Glutamatergic neuron (in vitro differentiated cells): ENCODE measurements around the gene MYBBP1A. TPM values are rescaled to one million over a fixed set of nuclear protein-coding genes. Genes with fewer than 3 reads are reported as not detected.
"Not testable (repeated sequence)": the region's sequence is repeated elsewhere in the genome, so short reads cannot be mapped to it uniquely, and the experiment has no call there.

ENCODE experiments used
- DNase-seq: peaks from one replicate; pipeline ENCODE4 v3.0.0; 2022
- H3K27ac Mint-ChIP-seq: one replicate; pipeline ENCODE4 v1.8.0; 2020; ENCODE audit warnings: mild to moderate bottlenecking, mixed read lengths, inconsistent platforms; ENCODE audit not compliant: unreplicated experiment
- H3K27me3 Mint-ChIP-seq: one replicate; pipeline ENCODE4 v1.8.0; 2020; ENCODE audit warnings: mild to moderate bottlenecking, moderate library complexity, mixed read lengths, inconsistent platforms; ENCODE audit not compliant: unreplicated experiment
- H3K36me3 Mint-ChIP-seq: one replicate; pipeline ENCODE4 v1.8.0; 2020; ENCODE audit warnings: mild to moderate bottlenecking, mixed read lengths, inconsistent platforms; ENCODE audit not compliant: unreplicated experiment
- H3K4me1 Mint-ChIP-seq: one replicate; pipeline ENCODE4 v1.8.0; 2020; ENCODE audit warnings: mild to moderate bottlenecking, low read depth, mixed read lengths, inconsistent platforms; ENCODE audit not compliant: unreplicated experiment
- H3K4me3 Mint-ChIP-seq: one replicate; pipeline ENCODE4 v1.8.0; 2020; ENCODE audit warnings: mild to moderate bottlenecking, mixed read lengths, inconsistent platforms; ENCODE audit not compliant: unreplicated experiment
- H3K9me3 Mint-ChIP-seq: one replicate; pipeline ENCODE4 v1.8.0; 2020; ENCODE audit warnings: mild to moderate bottlenecking, moderate library complexity, mixed read lengths, inconsistent platforms; ENCODE audit not compliant: unreplicated experiment
- CTCF ChIP-seq: fragments of 200-600 bp; sonication (generic); IDR thresholded peaks from one replicate; pipeline ENCODE4 v1.5.0; 2021; ENCODE audit not compliant: partially characterized antibody, unreplicated experiment
- long read RNA-seq: library from polyadenylated mRNA; unstranded; transcript quantifications from one replicate; pipeline ENCODE4 v2.0.0, GENCODE V29; 2020; ENCODE audit not compliant: unreplicated experiment
- total RNA-seq: library from RNA; stranded (reverse); fragmentation: NEBNext Ultra II Directional; extraction: Animal tissue kit (Norgen Biotek cat#: 25700); gene quantifications from one replicate; pipeline ENCODE4 v1.2.1, GENCODE V29; 2021; ENCODE audit not compliant: unreplicated experiment

The MYBBP1A gene
- 44.8 TPM for total RNA-seq
- long read RNA-seq = 0 reads

GRCh38 chr17:4554997-4555799 is at the start of gene MYBBP1A:
TSS of gene MYBBP1A (minus strand) at chr17:4555384. CDS start at chr17:4555324, 60 bp downstream.
- peak within 1 kb of the TSS; percentile 99 for H3K27ac Mint-ChIP-seq
- peaks cover 9% of the 10 kb centered on the region for H3K27me3 Mint-ChIP-seq
- peak; percentile 98 for DNase-seq
- H3K4me3 Mint-ChIP-seq = peak within 1 kb of the TSS; percentile 90
- no peaks in the 10 kb centered on the region for H3K36me3 Mint-ChIP-seq
- no peaks in the 10 kb centered on the region for H3K9me3 Mint-ChIP-seq
- H3K4me1 Mint-ChIP-seq = peaks cover 15% of the 10 kb centered on the region
- TF ChIP-seq CTCF = no peak

GRCh38 chr17:4604736-4605135 is 49.6 kb upstream of the MYBBP1A start:
- peak overlapping the region; percentile 15 for H3K4me3 Mint-ChIP-seq
- peaks cover 44% of the 10 kb centered on the region for H3K4me1 Mint-ChIP-seq
- H3K9me3 Mint-ChIP-seq, H3K27me3 Mint-ChIP-seq, DNase-seq, H3K36me3 Mint-ChIP-seq: not testable (repeated sequence)
- peak overlapping the region; percentile 67 for H3K27ac Mint-ChIP-seq

GRCh38 chr17:4604111-4604644 is 49.0 kb upstream of the MYBBP1A start:
- H3K36me3 Mint-ChIP-seq = no peaks in the 10 kb centered on the region

GRCh38 chr17:4602041-4602440 is 46.9 kb upstream of the MYBBP1A start:
- H3K4me3 Mint-ChIP-seq = no peak overlapping the region
- no peak for DNase-seq
- H3K9me3 Mint-ChIP-seq = peaks cover 3% of the 10 kb centered on the region
- no peak for TF ChIP-seq CTCF
- H3K27ac Mint-ChIP-seq = peak overlapping the region; percentile 48
- peaks cover 42% of the 10 kb centered on the region for H3K4me1 Mint-ChIP-seq
- H3K27me3 Mint-ChIP-seq = peaks cover 12% of the 10 kb centered on the region
- H3K36me3 Mint-ChIP-seq = no peaks in the 10 kb centered on the region

More at GRCh38 chr17:4604111-4604644, 49.0 kb upstream of the MYBBP1A start:
- DNase-seq = peak; percentile 69
- H3K27me3 Mint-ChIP-seq = peaks cover 11% of the 10 kb centered on the region
- peaks cover 49% of the 10 kb centered on the region for H3K4me1 Mint-ChIP-seq
- no peak for TF ChIP-seq CTCF
- peak overlapping the region; percentile 67 for H3K27ac Mint-ChIP-seq
- H3K4me3 Mint-ChIP-seq = peak overlapping the region; percentile 8
- peaks cover 3% of the 10 kb centered on the region for H3K9me3 Mint-ChIP-seq

GRCh38 chr17:4601326-4601725 is 46.1 kb upstream of the MYBBP1A start:
- Mint-ChIP-seq H3K9me3 (peaks cover 3% of the 10 kb centered on the region), H3K27me3 (peaks cover 12% of the 10 kb centered on the region), H3K4me1 (peaks cover 42% of the 10 kb centered on the region), H3K4me3 (no peak overlapping the region), H3K36me3 (no peaks in the 10 kb centered on the region), H3K27ac (peak overlapping the region; percentile 98)
- no peak for TF ChIP-seq CTCF
- no peak for DNase-seq
